Measurements from ENCODE around the gene YIF1A.

The YIF1A gene

DNA sequence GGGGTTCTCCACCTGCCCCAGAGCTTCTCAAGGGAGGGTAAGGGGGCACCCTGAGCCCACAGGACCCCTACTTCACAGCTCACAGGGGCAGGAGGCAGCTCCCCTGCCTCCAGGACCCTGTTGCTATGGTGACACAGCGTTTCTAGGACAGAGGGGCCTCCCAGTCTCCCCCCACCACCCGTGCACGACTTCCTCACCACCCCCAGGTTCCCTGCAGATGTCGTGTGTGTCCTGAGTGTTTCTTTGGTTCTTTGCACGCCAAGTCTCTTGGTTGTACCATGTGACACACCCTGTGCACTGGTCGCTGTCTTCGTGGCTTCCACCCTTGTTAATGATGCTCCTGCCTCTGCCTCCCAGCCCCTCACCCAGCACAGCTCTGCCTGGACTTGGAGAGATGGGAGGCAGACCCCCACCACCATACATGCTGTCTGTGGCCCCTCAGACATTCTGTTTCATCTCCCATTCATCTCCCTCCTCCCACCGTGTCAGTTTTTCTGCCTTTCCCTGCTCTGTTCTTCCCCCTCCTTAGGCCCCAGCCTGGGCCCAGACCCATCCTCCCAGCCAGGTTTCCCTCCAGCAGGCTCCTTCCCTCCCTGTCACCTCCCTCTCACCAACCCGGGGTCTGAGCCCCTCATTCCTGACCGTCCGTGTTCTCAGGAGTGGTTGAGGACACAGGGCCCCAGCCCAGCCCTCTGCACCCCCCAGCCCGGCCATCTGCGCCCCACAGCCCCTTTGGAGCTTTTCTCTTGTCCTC, 45.0 kb downstream of the YIF1A start:
- no peak for DNase-seq (ENCODE audit: low spot score)

DNA sequence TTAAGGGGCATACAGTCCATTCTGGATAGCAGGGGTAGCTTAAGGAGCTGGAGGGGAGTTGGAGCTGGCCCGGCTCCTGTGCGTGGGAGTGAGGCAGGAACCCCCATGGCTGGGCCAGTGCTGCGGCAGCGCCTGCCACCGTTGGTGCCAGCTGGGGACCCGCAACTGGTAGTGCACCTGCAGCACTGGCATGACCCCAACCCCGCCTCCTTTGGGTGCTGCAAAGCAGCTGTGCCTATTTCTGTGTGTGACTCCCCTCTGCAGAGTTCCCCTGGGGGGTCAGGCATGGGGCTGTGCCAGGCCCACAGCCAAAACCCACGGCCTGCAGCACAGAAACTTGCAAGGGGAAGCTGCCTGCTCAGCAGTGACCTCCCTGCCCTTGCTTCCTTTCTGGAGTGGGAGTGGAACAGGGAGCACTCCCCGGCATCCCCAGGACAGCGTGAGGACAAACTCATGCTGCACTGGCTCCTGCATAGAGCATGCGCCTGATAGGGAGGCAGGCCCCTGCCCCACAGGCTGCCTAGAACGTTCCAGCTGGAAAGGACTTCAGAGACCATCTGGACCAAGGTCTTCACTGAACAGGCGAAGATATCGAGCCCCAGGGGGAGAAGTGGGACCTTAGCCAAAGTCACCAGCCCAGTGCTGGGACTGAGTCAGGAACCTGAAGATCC, 46.7 kb downstream of the YIF1A start:
- no peak for DNase-seq (ENCODE audit: low spot score)

DNA sequence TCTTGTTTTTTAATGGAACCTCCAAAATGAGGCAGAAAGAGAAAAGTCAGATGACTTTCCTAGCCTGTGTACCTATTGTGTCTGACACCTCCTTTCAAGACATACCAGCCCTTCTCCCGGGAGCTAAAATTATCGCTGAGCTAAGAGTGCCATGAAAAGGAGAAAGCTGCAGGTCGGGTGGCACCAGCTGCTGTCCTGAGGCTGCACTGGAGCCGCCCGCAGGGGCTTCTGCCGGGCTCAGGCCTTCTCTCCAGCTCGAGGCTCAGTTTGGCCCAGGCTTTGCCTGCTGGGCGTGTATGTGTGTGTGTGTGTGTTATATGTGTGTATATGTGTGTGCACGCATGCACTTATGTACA, 48.2 kb downstream of the YIF1A start:
- DNase-seq (ENCODE audit: low spot score): no peak

DNA sequence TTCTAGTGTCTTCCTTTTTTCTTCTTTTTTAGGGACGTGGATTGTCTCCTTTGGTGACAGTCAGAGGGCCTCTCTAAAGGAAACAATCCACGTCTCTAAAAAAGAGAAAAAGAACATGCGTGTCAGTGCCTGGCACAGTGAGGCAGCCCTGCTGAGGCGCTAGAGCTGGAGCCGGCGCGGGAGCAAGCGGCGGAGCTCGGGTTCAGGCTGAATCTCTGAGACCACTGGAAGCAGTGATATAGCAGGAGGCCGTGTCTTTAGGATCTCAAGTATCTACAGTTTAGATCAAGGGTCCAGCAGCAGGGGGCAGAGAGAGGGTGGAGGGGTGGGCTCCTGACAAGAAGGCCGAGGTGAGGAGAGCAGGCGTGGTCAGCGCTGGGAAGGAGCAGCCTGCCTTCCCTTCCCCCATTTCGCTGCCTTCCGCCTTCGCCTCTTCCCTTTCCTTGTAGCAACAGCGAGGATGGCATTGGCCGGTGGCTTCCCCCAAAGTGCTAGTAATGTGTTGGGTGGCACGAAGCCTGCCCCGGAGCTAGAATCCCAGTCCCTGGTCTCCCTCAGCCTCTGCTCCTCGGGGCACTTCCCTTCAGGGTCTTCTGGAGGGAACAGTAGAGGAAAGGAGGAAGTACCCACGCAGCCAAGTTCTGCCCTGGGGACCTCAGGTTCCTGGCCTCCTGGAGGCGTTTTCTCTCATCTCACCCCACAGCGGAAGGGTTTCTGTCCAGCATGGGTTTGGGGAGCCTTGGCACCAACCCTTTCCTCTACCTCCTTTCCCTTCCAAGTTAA, 48.8 kb downstream of the YIF1A start:
- DNase-seq (ENCODE audit: low spot score): no peak

DNA sequence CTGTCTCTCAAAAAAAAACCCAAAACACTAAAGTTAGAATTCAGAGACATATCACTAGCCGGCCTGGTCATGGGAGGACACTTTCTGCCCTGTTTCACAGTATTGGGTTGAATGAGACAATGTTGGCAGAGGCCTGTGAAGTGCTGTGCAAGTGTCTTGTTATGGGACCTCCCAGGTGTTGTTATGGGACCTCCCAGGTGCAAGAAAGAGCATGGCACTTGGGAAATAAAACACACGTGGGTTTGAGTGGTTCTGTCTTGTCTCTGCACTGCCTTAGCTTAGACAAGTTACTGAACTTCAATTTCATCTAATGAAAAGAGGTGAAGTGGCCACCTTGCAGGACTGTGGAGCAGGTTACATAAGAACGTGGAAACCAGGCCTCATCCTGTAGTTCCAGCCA, 49.4 kb downstream of the YIF1A start:
- DNase-seq (ENCODE audit: low spot score): no peak

DNA sequence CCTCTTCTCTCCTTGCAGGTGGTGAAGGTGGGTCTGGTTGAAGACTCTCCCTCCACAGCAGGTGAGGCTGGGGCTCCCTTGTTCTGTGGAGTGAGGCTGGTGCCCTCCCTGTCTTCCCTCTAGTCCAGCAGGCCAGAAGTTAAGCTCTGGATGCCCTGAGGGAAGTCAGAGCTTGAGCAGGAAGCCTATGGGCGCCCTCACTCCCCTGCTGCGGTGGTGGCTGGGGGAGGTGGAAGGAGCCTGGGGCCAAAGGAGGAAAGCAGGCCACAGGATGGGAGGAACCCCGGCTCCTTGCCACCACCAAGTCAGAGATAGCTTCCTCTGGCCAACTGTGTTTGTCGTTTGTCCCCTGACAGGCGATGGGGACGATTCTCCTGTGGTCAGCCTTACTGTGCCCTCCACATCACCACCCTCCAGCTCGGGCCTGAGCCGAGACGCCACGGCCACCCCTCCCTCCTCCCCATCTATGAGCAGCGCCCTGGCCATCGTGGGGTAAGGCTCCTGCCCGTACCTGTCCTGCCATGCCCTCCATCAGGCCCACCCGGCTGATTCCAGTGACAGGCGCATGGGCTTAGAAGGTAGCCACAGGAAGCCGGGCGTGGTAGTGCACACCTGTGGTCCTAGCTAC, 50.0 kb downstream of the YIF1A start:
- no peak for DNase-seq (ENCODE audit: low spot score)

DNA sequence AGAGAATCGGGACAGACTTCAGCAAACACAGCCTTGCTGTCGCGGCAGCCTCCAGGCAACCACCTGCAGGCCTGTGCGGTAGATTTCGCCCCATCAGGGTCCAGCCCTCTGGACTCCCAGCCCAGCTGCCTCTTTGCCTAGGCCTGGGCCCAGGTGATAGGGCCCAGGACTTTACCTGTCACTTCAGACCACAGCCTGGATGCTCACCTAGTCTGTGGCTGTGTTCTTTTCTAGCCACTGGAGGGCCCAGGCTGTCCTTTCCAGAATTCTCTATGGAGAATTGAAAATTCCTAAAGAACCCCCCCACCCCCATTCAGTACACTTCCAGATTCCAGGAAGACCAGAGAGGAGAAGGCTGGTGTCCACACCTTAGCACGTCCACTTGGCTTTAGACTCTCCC, 51.1 kb downstream of the YIF1A start:
- no peak for DNase-seq (ENCODE audit: low spot score)

DNA sequence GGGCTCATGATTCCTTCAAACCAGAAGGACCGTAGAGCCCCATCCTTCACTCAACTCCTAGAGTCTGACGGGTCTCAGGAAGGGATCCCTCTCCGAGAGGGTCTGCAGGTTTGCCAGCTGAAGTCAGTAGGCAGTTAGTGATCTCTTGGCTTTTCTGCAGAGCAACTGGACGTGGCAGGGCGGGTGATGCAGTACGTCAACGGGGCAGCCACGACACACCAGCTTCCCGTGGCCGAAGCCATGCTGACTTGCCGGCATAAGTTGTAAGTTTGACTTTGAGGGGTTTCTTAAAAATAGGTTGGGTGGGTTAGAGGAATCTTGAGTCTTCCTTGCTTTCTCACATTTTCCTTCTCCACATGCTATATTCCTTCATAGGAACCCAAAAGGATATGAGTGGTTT, 53.8 kb downstream of the YIF1A start:
- no peak for DNase-seq (ENCODE audit: low spot score)

Data from COLO829 (cell line).